Activated CD8-positive, alpha-beta T cell treated with anti-CD3 and anti-CD28 coated beads for 36 hours (primary cell): ENCODE results near the gene PUM2. TPM values are rescaled to one million over a fixed set of nuclear protein-coding genes. Genes with fewer than 3 reads are reported as not detected.

Experiments used
- ATAC-seq: fragments of 200-7000 bp; cut with Tn5 transposase; one replicate; pipeline ENCODE4 v1.10.0; 2021; ENCODE audit warnings: mild to moderate bottlenecking, moderate library complexity
- CTCF ChIA-PET: fragments of 350-600 bp; sonication (Branson Sonifier 250); formaldehyde crosslinking; loops from one replicate; lab custom pipeline; 2021; ENCODE audit warnings: antibody characterized with exemption; lab: Charles Lee
- POLR2A ChIA-PET: fragments of 350-600 bp; sonication (Branson Sonifier 250); formaldehyde crosslinking; loops from one replicate; lab custom pipeline; 2021; ENCODE audit warnings: antibody characterized with exemption; lab: Charles Lee
- DNase-seq: peaks from one replicate; pipeline ENCODE4 v3.0.0-alpha.2; 2020
- H3K27ac Mint-ChIP-seq: one replicate; pipeline ENCODE4 v1.8.0; 2021; ENCODE audit warnings: mild to moderate bottlenecking, mixed read lengths
- H3K27me3 Mint-ChIP-seq: one replicate; pipeline ENCODE4 v1.8.0; 2021; ENCODE audit warnings: mixed read lengths
- H3K36me3 Mint-ChIP-seq: one replicate; pipeline ENCODE4 v1.8.0; 2021; ENCODE audit warnings: low read depth, mixed read lengths
- H3K4me1 Mint-ChIP-seq: one replicate; pipeline ENCODE4 v1.8.0; 2021; ENCODE audit warnings: low read depth, mixed read lengths
- H3K4me3 Mint-ChIP-seq: one replicate; pipeline ENCODE4 v1.8.0; 2021; ENCODE audit warnings: mild to moderate bottlenecking, moderate library complexity, mixed read lengths
- H3K9me3 Mint-ChIP-seq: one replicate; pipeline ENCODE4 v1.8.0; 2021; ENCODE audit warnings: mixed read lengths
- CTCF ChIP-seq: fragments of 200-600 bp; IDR thresholded peaks from one replicate; pipeline ENCODE4 v1.8.0; 2022; ENCODE audit warnings: antibody characterized with exemption, mild to moderate bottlenecking
- intact Hi-C: fragments of 100-400 bp; cut with micrococcal nuclease; formaldehyde crosslinking; loops from one replicate; pipeline ENCODE4 v1.10.0; 2022
- total RNA-seq, 2 experiments: library from RNA; stranded (reverse); gene quantifications; one replicate each; pipeline ENCODE4 v1.2.3, GENCODE V29; 2021

Gene PUM2
- total RNA-seq, 2 experiments from 2014 or later: 104 TPM

DNA sequence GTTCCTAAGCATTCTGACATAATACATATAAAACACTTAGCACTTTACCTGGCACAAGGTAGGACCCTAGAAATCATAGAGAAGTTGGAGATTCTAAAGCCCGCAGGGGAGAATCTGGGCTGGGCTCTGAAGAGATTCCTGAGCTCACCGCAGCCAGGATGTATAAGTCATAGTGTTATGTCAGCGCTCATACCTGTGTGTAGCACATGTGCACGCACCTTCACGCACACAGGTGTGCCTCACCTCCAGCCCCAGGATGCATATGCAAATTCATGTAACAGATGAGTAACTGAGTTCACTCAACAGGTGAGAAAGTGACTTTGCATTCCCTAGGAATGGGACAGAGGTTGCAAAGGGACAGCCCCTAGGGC is 117.8 kb downstream of the PUM2 start:
- no peaks in the 10 kb centered on the region for H3K4me1 Mint-ChIP-seq
- DNase-seq (no peak), ATAC-seq (no peak)
- H3K36me3 Mint-ChIP-seq: no peaks in the 10 kb centered on the region
- CTCF ChIA-PET: interaction anchor here (0.8 to 1.0 kb wide), 2 partner anchors 217 to 279 kb away, joined by 3 read pairs; no protein-coding TSS in a partner anchor
- no peak overlapping the region for H3K4me3 Mint-ChIP-seq
- H3K27me3 Mint-ChIP-seq: peaks cover 18% of the 10 kb centered on the region
- TF ChIP-seq CTCF: no peak
- POLR2A ChIA-PET: no interaction called here
- H3K27ac Mint-ChIP-seq: no peak overlapping the region
- intact Hi-C loops: no loop called here
- no peaks in the 10 kb centered on the region for H3K9me3 Mint-ChIP-seq

- ChIA-PET CTCF (interaction anchor here (1.0 to 1.1 kb wide), 2 partner anchors 17 to 278 kb away, joined by 3 read pairs; no protein-coding TSS in a partner anchor), POLR2A (no interaction called here)
- no peaks in the 10 kb centered on the region for H3K9me3 Mint-ChIP-seq
- H3K36me3 Mint-ChIP-seq: no peaks in the 10 kb centered on the region
- no peak for TF ChIP-seq CTCF
- H3K27ac Mint-ChIP-seq: no peak overlapping the region
- no peak for DNase-seq
- H3K4me3 Mint-ChIP-seq: no peak overlapping the region
- peaks cover 24% of the 10 kb centered on the region for H3K27me3 Mint-ChIP-seq
- intact Hi-C loops: no loop called here
- ATAC-seq: peak; percentile 20
- no peaks in the 10 kb centered on the region for H3K4me1 Mint-ChIP-seq
Measured at GRCh38 chr2:20231598-20232026, 119.0 kb downstream of the PUM2 start.

GRCh38 chr2:20231159-20231558 is 119.5 kb downstream of the PUM2 start:
- no peak overlapping the region for H3K4me3 Mint-ChIP-seq
- H3K27me3 Mint-ChIP-seq: peaks cover 24% of the 10 kb centered on the region
- ChIA-PET CTCF (interaction anchor here (1.1 kb wide), 1 partner anchor 17 kb away, joined by 3 read pairs; no protein-coding TSS in a partner anchor), POLR2A (no interaction called here)
- H3K27ac Mint-ChIP-seq: no peak overlapping the region
- no peaks in the 10 kb centered on the region for H3K9me3 Mint-ChIP-seq
- H3K36me3 Mint-ChIP-seq: no peaks in the 10 kb centered on the region
- ATAC-seq: no peak
- DNase-seq: no peak
- no peak for TF ChIP-seq CTCF
- intact Hi-C loops: no loop called here
- no peaks in the 10 kb centered on the region for H3K4me1 Mint-ChIP-seq

- intact Hi-C loops: no loop called here
- Mint-ChIP-seq H3K27ac (no peak overlapping the region), H3K4me3 (no peak overlapping the region), H3K4me1 (no peaks in the 10 kb centered on the region), H3K9me3 (no peaks in the 10 kb centered on the region), H3K27me3 (peaks cover 33% of the 10 kb centered on the region), H3K36me3 (no peaks in the 10 kb centered on the region)
- DNase-seq (no peak), ATAC-seq (no peak)
- ChIA-PET CTCF (no interaction called here), POLR2A (no interaction called here)
- no peak for TF ChIP-seq CTCF
Measured at GRCh38 chr2:20230114-20230425, 120.6 kb downstream of the PUM2 start.

DNA sequence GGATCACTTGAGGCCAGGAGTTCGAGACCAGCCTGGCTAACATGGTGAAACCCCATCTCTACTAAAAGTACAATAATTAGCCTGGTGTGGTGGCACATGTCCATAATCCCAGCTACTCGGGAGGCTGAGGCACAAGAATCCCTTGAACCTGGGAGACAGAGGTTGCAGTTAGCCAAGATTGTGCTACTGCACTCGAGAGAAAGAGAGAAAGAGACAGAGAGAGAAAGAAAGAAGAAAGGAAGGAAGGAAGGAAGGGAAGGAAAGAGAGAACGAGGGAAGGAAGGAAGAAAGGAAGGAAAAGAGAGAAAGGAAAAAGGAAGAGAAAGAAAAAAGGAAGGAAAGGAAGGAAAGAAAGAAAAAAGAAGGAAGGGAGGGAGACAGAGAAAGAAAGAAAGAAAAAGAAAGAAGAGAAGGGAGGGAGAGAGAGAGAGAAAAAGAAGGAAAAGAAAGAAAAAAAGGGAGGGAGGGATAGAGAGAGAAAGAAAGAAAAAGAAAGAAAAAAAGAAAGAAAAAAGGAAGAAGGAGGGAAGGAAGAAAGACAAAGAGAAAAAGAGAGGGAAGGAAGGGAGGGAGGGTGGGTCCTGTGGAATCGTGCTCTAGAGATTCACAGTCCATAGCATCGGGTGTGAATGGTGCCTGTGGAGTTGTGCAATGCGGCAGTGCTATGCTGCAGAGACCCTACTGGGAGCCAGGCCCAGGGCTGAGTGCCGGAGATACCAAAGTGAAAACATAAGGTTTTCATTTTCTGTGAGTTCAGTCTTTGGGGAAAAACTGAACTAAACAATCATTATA is 121.1 kb downstream of the PUM2 start:
- H3K9me3 Mint-ChIP-seq: no peaks in the 10 kb centered on the region
- ATAC-seq (no peak), DNase-seq (no peak)
- no peaks in the 10 kb centered on the region for H3K4me1 Mint-ChIP-seq
- intact Hi-C loops: no loop called here
- ChIA-PET POLR2A (no interaction called here), CTCF (no interaction called here)
- no peak for TF ChIP-seq CTCF
- H3K27me3 Mint-ChIP-seq: peaks cover 33% of the 10 kb centered on the region
- no peaks in the 10 kb centered on the region for H3K36me3 Mint-ChIP-seq
- no peak overlapping the region for H3K4me3 Mint-ChIP-seq
- no peak overlapping the region for H3K27ac Mint-ChIP-seq
